SK-MEL-5 (cell line): ENCODE measurements around the gene GPR107. TPM values are rescaled to one million over a fixed set of nuclear protein-coding genes. Genes with fewer than 3 reads are reported as not detected.
A peak's percentile ranks its signal among the peaks of the same experiment; 100 is the strongest.

Experiments
- DNase-seq: peaks from one replicate; pipeline ENCODE4 v3.0.0-alpha.2; 2016; ENCODE audit warnings: low read depth, low spot score
- in situ Hi-C: cut with HindIII; loops from 2 replicates; pipeline ENCODE4 v1.10.0; 2016; ENCODE audit warnings: low sequenced_read_pairs, high pct_unique_total_duplicates, low pct_unique_long_range_greater_than_20kb
- total RNA-seq: library from RNA; depleted of rRNA; stranded (reverse); fragments of >200 nt; shearing (Covaris generic); gene quantifications from 2 replicates; pipeline ENCODE4 v1.2.3, GENCODE V29; 2014

GPR107 gene
- total RNA-seq, 1 experiment from 2014 or later: 26.1 TPM

DNA sequence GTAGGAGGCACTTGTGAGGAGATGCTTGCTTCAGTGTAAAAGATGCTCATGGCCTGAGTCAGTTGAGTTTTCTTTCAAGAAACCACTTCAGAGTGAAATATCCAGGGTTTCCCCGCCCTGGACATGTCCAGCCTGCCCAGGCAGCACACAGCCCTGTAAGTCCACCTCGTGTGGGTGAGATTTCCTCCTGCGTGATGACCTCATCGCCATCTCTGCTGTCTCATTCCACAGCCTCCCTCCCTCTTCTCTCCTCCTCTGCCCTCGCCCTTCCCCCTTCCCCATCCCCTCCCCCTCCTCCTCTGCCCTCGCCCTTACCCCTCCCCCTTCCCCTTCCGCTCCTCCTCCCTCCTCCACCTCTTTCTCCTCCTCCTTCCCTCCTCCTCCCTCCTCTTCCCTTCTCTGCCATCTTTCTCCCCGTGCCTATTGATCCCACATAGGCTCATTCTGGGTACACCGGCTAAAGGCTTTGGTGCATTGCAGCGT, 84.5 kb downstream of the GPR107 start:
- peak; percentile 49 for DNase-seq
- in situ Hi-C loops: no loop called here

DNA sequence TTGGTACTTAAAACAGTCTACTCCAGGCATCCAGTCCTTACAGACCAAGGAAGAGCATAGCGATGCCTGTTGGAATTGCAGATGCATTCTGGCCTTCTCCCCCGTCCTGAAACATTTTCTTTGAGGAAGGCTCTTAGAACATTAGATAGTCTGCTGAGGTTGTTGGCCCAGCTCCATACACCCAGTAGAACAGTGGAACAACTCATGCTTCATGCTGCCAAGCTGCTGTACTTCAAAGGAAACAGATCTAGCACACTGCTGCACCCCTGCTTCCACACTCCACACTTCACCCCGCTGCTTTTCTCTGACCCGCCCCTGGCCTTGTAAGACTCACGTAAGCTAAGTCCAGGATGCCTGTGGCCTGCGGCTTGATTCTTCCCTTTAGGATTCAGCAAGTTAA, 85.1 kb downstream of the GPR107 start:
- in situ Hi-C loops: no loop called here

DNA sequence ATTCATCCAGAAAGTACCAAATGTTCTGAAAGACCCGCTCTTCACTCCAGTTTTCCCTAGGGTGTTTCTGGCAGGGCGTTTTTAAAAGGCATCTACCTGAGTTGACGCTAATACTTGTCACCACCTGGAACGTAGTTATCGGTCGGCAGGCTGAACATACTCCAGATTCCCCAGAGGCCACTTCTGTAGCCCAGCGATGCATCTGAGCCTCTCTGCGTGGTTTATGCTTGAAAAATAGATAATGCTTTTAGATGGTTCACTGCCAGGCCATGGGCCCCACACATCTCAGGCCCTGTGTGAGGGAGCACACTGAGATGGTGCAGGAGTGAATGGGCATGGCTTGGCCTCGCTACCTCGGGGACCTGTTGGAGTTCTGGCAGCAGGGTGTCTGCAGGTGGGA, 85.5 kb downstream of the GPR107 start:
- in situ Hi-C loops: no loop called here
- DNase-seq: no peak

More for the DNA sequence above, 85.1 kb downstream of the GPR107 start:
- peak; percentile 49 for DNase-seq

DNA sequence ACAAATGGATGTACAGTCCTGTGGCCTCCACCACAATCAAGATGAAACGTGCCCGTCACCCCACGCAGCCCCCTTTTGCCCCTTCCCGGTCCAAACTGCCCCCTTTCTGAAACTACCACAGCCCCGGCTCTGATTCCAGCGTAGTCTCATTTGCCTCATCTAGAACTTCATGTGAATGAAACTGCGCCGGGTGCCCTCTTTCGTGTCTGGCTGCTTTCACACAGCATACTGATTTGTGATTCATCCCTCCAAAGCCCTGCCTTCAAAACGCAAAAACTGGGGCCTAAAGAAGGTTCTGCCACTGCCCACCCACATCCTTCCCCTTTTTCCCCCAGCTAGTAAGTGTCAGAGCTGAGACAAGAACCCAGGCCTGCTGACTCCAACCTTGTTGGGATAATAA, 87.0 kb downstream of the GPR107 start:
- no peak for DNase-seq
- in situ Hi-C loops: no loop called here

DNA sequence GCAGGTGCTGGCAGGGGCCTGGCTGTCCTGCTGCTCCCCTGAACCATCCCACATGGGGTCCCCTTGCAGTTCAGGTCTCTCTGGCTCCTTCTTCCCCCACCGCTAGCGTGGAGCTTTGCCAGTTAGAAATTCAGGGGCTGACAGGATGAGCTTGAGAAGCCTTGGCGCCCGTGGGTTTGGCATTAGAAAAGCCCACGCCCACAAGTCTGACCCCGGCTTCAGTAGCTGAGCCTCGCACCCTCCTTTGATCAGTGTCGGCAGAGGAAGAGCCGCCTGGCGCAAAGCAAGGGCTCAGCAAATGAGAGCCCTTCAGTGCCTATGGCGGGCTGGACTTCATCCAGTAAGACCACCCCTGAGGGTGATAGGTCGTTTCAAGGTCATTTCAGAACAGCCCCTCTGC, 88.3 kb downstream of the GPR107 start:
- in situ Hi-C loops: no loop called here
- no peak for DNase-seq

DNA sequence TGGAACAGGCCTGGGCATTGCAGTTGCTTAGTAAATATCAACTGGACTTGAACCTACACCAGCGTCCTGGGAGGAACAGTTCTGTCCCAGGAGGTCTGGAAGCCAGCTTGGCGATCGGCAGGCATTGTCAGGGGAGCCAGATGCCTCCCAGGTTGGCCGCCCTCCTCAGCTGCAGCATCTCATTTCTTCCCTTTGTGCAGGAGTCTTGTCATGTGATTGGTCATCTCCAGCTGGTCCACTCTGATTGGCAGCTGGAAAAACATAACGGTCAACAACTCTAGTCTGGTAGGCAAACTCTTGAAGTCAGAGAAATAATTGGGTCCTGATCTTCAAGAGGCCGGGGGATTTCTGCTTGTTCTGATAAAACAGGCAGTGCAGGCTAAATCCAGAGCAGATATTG, 88.9 kb downstream of the GPR107 start:
- DNase-seq: no peak
- in situ Hi-C loops: no loop called here

DNA sequence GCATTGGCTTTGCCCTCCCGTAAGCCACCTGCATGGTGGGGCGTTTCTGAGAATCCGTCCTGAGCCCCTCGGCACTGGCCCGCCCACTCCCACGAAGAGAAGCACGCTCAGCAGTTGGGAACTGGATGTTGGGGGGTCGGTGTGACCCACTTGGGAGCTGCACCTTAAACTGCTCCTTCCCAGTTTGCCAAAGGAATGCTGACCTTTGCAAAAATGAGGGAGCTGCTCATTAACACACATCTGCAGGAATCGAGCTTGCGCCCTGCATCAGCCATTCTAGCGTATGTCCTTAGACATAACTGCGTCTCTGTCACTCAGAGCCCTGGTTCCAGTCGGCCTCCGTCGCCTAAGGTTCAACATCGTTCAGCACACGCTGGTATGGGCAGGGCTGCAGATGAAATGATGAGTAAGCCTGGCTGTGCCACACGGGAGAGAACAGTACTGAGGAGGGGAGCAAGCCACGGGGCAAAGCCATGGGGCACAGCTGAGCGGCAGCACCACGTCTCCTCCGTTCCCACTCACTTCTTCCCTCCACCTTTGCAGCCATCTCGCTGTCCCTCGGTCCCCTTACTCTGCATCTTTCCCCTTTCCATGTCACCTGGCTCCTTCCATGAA, 89.7 kb downstream of the GPR107 start:
- in situ Hi-C loops: no loop called here
- DNase-seq: no peak

DNA sequence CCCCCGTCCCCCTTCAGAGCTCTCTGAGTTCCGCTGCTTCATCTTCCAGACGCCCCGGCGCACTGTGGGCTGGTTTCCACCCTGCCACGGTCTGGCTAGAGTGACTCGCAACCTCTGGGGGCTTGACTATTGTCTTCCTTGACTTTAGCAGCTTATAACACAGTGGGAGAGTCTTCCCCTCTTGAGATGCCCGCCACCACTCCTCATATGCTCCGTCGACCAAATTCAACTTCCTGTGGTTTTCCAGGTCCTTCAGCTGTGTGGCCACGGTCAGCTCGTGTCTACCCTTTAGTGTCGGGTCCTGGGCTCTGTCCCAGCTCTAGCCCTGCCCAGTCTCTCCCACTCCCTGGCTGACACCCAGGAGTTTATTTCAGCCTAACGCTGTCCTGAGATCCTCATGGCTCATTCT, 90.3 kb downstream of the GPR107 start:
- no peak for DNase-seq
- in situ Hi-C loops: no loop called here

DNA sequence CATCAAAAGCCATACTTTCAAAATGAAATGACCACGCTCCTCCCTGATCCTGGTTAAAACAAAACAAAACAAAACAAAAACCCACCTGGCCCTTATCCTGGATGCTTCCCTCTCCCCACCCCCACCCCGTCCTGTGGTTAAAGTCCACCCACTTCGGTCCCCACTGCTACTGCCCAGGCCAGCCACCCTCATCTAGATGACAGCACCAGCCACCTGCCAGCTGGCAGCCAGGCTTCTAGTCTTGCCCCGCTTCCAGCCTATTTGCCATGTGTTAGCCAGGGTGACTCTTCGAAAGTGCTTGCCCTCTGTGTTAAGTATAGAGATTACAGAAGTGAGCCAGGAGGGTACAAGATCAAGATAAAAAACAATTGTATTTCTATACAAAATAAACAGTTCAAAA, 91.0 kb downstream of the GPR107 start:
- in situ Hi-C loops: no loop called here
- DNase-seq: no peak

DNA sequence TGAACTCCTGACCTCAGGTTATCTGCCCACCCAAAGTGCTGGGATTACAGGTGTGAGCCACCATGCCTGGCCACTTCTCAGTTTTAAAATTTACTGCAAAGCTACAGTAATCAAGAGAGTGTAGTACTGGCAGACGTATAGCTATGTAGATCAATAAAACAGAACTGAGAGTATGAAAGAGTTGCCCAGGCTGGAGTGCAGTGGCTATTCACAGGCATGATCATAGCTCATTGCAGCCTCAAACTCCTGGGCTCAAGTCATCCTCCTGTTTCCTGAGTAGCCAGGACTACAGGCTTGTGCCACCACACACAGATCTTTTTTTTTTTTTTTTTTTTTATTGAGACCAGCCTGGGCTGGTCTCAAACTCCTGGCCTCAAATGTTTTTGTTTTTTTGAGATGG, 92.0 kb downstream of the GPR107 start:
- no peak for DNase-seq
- in situ Hi-C loops: no loop called here

DNA sequence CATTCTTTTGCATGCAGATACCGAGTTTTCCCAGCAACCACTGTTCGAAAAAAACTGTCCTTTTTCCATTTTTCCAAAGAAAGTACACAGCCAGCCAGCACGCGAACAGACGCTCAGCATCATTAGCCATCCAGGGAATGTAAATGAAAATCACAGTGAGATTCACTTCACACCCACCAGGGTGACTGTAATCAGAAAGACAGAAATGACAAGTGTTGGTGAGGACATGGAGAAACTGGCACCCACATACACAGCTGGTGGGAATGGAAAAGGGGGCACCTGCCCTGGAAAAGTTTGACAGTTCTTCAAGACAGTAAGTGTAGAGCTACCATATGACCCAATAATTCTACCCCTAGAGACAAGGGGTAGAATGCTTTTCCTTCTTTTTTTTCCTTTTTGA, 93.5 kb downstream of the GPR107 start:
- DNase-seq: no peak
- in situ Hi-C loops: no loop called here

DNA sequence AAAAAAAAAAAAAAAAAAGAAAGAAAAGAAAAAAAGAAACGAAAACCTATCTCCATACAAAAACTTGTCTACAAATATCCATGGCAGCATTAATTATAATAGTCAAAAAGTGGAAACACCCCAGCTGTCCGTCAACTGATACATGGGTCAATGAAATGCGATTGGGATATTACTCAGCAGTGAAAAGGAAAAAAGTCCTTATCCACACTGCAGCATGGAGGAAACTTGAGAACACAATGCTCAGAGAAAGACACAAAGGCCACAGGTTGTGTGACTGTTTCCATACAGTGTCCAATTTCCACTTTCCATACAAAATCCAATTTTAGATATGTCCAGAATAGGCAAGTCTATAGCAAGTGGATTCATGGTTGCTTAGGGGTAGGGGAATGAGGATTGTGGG, 94.2 kb downstream of the GPR107 start:
- in situ Hi-C loops: no loop called here
- no peak for DNase-seq

DNA sequence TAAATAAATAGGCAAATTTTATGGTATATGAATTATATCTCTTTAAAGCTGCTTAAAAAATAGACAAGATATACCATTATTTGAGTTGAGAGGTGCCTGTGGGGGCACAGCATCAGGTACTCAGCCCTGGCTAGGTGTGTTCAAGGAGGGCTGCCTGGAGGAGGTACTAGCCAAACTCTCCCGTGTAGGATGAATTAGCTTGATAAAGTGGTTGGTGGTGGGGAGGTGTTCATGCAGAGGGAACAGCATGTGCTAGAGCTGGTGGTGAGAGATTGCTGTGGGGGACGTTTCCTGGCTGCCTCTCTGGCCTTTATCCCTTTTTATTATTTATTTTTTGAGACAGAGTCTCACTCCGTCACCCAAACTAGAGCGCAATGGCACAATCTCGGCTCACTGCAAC, 95.3 kb downstream of the GPR107 start:
- no peak for DNase-seq
- in situ Hi-C loops: no loop called here

DNA sequence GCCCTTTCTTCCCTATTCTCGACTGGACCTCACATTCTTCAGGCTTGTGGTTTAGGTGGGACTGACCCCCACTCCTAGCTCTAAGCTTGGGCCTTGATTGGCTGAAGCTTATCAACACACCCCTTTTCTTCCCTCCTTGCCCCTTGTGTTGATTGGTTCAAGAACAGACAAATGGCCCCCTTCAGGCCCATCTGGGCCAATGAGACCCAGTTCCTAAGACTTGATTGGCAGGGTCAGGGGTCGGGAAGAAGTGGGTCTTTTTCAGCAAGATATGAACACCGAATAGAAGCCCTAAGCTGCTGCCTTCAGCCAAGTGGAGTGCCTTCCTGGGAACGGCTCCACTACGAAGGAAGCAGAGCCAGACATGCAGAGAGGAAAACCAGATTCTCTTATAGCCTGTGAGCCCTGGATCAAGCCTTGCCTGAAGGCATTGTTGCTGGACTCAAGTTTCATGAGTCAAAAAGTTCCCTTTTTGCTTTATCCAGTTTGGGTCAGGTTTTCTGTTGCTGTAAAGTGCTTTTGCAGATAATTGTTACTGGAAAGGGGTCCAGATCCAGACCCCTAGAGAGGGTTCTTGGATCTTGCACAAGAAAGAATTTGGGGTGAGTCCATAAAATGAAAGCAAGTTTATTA, 96.1 kb downstream of the GPR107 start:
- in situ Hi-C loops: no loop called here
- DNase-seq: no peak

DNA sequence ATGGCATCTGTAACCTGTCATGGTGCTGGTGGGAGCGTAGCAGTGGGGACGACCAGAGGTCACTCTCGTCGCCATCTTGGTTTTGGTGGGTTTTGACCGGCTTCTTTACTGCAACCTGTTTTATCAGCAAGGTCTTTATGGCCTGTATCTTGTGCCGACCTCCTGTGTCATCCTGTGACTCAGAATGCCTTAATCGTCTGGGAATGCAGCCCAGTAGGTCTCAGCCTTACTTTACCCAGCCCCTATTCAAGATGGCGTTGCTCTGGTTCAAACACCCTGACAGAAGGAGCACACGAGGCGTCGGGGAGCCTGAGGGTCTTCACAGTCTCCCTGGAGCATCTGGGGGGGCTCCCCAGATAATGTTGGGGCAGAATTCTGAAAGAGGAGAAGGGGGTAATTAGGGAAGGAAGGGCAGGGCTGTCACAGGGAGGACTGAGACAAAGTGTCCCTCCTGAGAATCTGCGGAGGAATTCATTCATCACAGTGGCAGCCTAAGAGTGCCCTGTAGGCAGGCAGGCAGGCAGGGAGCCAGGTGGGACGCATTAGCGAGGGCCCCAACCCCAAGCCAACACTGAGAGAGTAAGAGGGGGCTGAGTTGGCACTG, 97.2 kb downstream of the GPR107 start:
- no peak for DNase-seq
- in situ Hi-C loops: no loop called here

DNA sequence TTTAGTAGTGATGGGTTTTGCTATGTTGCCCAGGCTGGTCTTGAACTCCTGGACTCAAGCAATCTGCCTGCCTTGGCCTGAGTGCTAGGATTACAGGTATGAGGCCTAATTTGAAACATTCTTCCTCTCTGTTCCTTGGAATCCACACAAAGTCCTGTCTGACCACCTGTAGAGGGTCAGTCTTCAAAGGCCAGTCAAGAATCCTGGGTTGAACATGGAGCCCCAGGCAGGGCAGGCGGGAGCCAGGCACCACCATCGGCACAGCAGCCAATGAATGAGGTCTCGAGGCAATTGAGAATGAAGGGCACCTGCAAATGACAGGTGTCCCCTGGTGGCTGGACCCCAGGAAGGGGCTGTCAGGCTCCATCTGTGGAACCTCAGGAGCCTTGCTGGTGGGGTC, 101.1 kb downstream of the GPR107 start:
- in situ Hi-C loops: no loop called here
- no peak for DNase-seq

DNA sequence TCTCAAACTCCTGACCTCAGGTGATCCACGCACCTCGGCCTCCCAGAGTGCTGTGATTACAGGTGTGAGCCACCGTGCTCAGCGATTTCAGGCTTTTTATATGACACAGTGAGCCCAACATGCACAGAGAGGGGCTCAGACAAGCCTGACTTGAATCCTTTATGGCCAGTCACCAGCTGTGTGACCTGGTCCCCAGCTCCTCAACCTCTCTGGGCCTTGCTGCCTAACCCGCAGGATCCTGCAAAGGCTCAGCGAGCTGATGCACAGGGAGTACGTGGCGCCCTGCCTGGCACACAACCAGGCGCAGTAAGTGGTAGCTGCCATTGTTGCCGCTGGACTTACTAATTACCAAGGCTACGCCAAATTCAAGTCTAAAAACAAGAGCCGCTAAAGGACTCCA, 101.9 kb downstream of the GPR107 start:
- in situ Hi-C loops: no loop called here
- no peak for DNase-seq

DNA sequence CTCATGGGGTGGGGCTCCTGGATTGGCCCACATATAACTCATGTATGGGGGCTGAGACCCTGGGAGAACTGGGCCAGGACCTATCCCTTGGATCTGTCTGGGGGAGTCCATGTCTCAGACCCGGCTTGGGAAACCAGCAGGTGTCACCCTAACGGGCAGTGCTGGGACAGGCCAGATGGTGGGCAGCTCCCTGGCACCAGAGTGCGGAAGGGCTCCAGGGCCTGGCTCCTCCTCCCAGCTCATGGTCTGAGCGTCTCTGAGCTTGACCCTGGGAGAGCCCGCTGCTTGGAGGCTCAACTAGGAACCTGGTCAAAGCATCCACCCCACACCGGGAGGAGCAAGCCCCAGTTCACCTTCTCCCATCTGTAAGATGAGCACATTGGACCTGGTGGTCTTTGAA, 103.0 kb downstream of the GPR107 start:
- DNase-seq: peak; percentile 52
- in situ Hi-C loops: no loop called here

DNA sequence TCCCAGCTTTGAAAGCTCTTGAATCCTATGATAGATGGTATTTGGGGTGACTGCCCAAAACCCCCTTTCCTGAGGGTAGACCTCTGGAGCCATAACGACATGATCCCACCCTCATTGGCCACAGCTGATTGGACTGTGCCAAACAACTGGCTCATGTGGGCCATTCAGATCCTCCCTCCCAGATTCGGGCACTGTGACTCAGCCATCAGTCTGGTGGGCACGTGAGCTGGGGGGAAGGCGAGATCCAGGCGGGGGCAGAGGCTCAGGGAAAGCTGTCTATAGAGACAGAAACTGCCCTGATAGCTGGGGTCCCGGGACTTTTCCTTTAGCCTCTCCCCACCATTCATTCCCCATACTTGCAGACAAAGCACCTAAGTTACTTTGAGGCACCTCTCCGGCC, 103.4 kb downstream of the GPR107 start:
- in situ Hi-C loops: no loop called here
- peak; percentile 47 for DNase-seq
